Measurements from ENCODE around the gene CAMTA1.

DNA sequence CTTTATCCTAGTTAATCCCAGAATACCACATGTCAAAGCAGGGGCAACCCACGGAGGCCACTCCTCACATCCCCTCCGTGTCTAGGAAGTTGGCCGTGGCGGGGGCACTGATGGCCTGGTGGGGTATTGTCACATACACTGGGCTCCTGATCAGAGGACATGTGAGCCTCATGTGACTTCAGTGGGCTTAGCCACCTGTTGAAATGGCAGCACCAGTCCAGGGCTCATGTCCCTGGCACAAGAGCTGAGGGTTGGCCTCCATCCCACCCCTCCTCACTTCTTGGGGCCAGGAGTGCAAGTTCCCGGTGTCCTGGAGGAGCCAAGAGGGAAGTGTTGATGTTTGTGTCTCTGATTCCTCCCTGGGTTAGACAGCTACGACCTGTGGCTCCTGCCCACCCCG is 313.4 kb downstream of the CAMTA1 start:
- TF ChIP-seq, protein P1, sequence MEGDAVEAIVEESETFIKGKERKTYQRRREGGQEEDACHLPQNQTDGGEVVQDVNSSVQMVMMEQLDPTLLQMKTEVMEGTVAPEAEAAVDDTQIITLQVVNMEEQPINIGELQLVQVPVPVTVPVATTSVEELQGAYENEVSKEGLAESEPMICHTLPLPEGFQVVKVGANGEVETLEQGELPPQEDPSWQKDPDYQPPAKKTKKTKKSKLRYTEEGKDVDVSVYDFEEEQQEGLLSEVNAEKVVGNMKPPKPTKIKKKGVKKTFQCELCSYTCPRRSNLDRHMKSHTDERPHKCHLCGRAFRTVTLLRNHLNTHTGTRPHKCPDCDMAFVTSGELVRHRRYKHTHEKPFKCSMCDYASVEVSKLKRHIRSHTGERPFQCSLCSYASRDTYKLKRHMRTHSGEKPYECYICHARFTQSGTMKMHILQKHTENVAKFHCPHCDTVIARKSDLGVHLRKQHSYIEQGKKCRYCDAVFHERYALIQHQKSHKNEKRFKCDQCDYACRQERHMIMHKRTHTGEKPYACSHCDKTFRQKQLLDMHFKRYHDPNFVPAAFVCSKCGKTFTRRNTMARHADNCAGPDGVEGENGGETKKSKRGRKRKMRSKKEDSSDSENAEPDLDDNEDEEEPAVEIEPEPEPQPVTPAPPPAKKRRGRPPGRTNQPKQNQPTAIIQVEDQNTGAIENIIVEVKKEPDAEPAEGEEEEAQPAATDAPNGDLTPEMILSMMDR (IDR thresholded peaks at IDR 0.05; ENCODE audit: poor library complexity, severe bottlenecking), result no peak
- no peak for TF ChIP-seq POLR2AphosphoS5 (IDR thresholded peaks at IDR 0.05)
- no peak for TF ChIP-seq TAF1 (IDR thresholded peaks at IDR 0.05; ENCODE audit: low read depth)
- TF ChIP-seq, protein P2, sequence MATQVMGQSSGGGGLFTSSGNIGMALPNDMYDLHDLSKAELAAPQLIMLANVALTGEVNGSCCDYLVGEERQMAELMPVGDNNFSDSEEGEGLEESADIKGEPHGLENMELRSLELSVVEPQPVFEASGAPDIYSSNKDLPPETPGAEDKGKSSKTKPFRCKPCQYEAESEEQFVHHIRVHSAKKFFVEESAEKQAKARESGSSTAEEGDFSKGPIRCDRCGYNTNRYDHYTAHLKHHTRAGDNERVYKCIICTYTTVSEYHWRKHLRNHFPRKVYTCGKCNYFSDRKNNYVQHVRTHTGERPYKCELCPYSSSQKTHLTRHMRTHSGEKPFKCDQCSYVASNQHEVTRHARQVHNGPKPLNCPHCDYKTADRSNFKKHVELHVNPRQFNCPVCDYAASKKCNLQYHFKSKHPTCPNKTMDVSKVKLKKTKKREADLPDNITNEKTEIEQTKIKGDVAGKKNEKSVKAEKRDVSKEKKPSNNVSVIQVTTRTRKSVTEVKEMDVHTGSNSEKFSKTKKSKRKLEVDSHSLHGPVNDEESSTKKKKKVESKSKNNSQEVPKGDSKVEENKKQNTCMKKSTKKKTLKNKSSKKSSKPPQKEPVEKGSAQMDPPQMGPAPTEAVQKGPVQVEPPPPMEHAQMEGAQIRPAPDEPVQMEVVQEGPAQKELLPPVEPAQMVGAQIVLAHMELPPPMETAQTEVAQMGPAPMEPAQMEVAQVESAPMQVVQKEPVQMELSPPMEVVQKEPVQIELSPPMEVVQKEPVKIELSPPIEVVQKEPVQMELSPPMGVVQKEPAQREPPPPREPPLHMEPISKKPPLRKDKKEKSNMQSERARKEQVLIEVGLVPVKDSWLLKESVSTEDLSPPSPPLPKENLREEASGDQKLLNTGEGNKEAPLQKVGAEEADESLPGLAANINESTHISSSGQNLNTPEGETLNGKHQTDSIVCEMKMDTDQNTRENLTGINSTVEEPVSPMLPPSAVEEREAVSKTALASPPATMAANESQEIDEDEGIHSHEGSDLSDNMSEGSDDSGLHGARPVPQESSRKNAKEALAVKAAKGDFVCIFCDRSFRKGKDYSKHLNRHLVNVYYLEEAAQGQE (IDR thresholded peaks at IDR 0.05; ENCODE audit: borderline replicate concordance), result no peak
- TF ChIP-seq EZH2 (IDR thresholded peaks at IDR 0.05; ENCODE audit: borderline replicate concordance, insufficient read depth, low read length, poor library complexity, severe bottlenecking), result no peak
- no peak for TF ChIP-seq EP300 (conservative IDR thresholded peaks at IDR 0.05; ENCODE audit: poor library complexity, severe bottlenecking)
- no peak for TF ChIP-seq RAD21 (conservative IDR thresholded peaks at IDR 0.05)

Data from neural cell (in vitro differentiated cells).